Measurements from ENCODE around the gene SMYD3. TPM values are rescaled to one million over a fixed set of nuclear protein-coding genes. Genes with fewer than 3 reads are reported as not detected.

SMYD3 gene
- total and polyA plus RNA-seq, 9 of the 15 experiments (the other 6 are each of a cell fraction or from before 2014, with no cell fraction given), result 128 to 440 (median 197) TPM

DNA sequence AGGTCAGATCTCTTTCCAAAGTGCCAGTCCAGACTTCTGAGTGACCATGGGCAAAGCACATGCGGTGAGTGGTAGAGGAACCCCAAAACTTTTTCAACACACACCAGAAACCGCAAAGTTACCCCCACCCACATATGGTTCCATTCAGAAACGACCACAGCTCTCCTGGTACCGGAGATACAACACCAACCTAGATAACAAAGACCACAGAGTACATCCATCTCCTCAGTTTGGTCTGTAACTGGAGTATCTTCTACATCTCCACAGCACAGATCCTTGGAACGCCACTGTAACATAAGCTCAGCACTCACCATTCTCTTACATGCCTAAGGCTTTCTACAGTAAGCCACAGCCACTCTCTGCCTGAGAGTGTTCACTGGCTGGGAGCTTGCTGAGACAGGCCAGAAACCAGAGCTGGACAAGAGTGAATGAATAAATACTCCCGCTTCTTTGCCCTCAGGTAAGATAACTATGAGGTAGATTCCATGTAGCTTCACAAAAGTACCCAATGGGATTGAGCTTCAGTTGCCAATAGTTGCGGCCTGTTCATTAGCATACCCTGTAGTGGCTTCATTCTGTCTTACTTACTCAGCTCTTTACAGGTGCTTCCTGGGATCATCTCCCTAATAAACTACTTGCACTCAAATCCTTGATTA lies 81.8 kb downstream of the SMYD3 start:
- H4K20me1 ChIP-seq (replicated peaks; ENCODE audit: control insufficient read depth, insufficient read depth, low read length), result no peaks in the 10 kb centered on the region
- H3K4me1 ChIP-seq (replicated peaks in 1 of 2; ENCODE audit: control insufficient read depth in 2 of 2, insufficient read depth in 2 of 2, low read length in 2 of 2), result peaks cover 7 to 29% of the 10 kb centered on the region in 2 experiments; a peak in 4 of 5 replicates
- H3K9ac ChIP-seq (ENCODE audit: insufficient read depth in 1 of 2, low read depth in 2 of 2, low read length in 2 of 2), result peak overlapping the region; percentile 23 to 45; a peak in 1 of 4 replicates
- in situ Hi-C loops (cut with MboI), result no loop called here
- no peaks in the 10 kb centered on the region for H3K27me3 ChIP-seq (ENCODE audit: control insufficient read depth in 2 of 2, insufficient read depth in 2 of 2, low read length in 2 of 2)
- CTCF ChIA-PET (ENCODE audit: low intra/inter-chr PET ratio), result no interaction called here
- H3K4me3 ChIP-seq, result 0 out of 2 replicates have a peak overlapping the region, but pooled peaks have one; percentile 5
- POLR2A ChIA-PET, result interaction anchor here (0.6 to 1.2 kb wide), 4 partner anchors 8 to 190 kb away, joined by 3 to 4 read pairs (median 3); no protein-coding TSS in a partner anchor
- BruUV-seq (replicated peaks), result no TSS peak
- peak overlapping the region; percentile 70 for H3K4me2 ChIP-seq (ENCODE audit: insufficient read depth, low read length)
- ATAC-seq, result peak; percentile 86
- 11% methylated on average over 7 of the region's 7 CpGs for WGBS (ENCODE audit: insufficient coverage, low coverage, missing lambda C conversion rate)
- intact Hi-C loops (cut with micrococcal nuclease), result loop anchor here (5.0 to 10.0 kb wide), 2 partner anchors 118 to 210 kb away; no protein-coding TSS in a partner anchor
- peak in 2 of 4 experiments; percentile 76 to 82 for DNase-seq (ENCODE audit: extremely low read depth in 1 of 4, low spot score in 3 of 4)
- 0 out of 3 replicates have a peak, but pooled peaks cover 2% of the 10 kb centered on the region for H3K79me2 ChIP-seq (ENCODE audit: control insufficient read depth, insufficient read depth, low read length)
- no peaks in the 10 kb centered on the region for H3K36me3 ChIP-seq (ENCODE audit: control insufficient read depth, insufficient read depth, low read length)
- H3K27ac ChIP-seq (ENCODE audit: extremely low read depth, low read depth, low read length), result peak overlapping the region; percentile 65
- peak overlapping the region; percentile 61 for H2AFZ ChIP-seq (ENCODE audit: low read depth, low read length)
- 0 out of 2 replicates have a peak, but pooled peaks cover 4% of the 10 kb centered on the region for H3K9me3 ChIP-seq (replicated peaks; ENCODE audit: control insufficient read depth, insufficient read depth, low read depth, low read length)
- H3K9me1 ChIP-seq (ENCODE audit: control insufficient read depth, insufficient read depth, low read length), result no peaks in the 10 kb centered on the region
- FAIRE-seq, result peak; percentile 92
- TF ChIP-seq ZBTB9 (CRISPR knock-in tag; IDR thresholded peaks at IDR 0.05) (no peak; the same call in 1 of the 2 replicates), NR2C2 (CRISPR knock-in tag; IDR thresholded peaks at IDR 0.05) (0 out of 2 replicates have a peak, but pooled peaks have one; percentile 22), NR2C2 (tag; IDR thresholded peaks at IDR 0.05) (no peak), HDAC2 (IDR thresholded peaks at IDR 0.05) (peak; percentile 83; the same call in 1 of the 2 replicates), GATA2 (CRISPR knock-in tag; IDR thresholded peaks at IDR 0.05) (peak; percentile 88), BCOR (IDR thresholded peaks at IDR 0.05) (peak; percentile 47; the same call in 1 of the 2 replicates), FOXM1 (IDR thresholded peaks at IDR 0.05; ENCODE audit: low read depth) (peak; percentile 56; the same call in 1 of the 2 replicates), FOXM1 (CRISPR knock-in tag; IDR thresholded peaks at IDR 0.05; ENCODE audit: low read depth) (no peak), MEIS2 (IDR thresholded peaks at IDR 0.05; ENCODE audit: partially characterized antibody) (peak; percentile 48), ILF3 (IDR thresholded peaks at IDR 0.05; ENCODE audit: borderline replicate concordance) (no peak), KLF16 (IDR thresholded peaks at IDR 0.05) (peak; percentile 91), L3MBTL2 (IDR thresholded peaks at IDR 0.05) (peak; percentile 34), TBP (optimal IDR thresholded peaks at IDR 0.05; ENCODE audit: low read depth, low read length) (no peak), RCOR1 (IDR thresholded peaks at IDR 0.05; ENCODE audit: borderline replicate concordance in 1 of 2, low read depth in 2 of 2, low read length in 2 of 2) (peak in 1 of 2 experiments; percentile 91; a peak in 2 of 4 replicates), SMARCA4 (IDR thresholded peaks at IDR 0.05) (peak; percentile 93), CBFB (CRISPR knock-in tag; IDR thresholded peaks at IDR 0.05) (peak; percentile 31; the same call in 1 of the 2 replicates), TCF3 (CRISPR knock-in tag; IDR thresholded peaks at IDR 0.05) (peak; percentile 95), ELF4 (CRISPR knock-in tag; IDR thresholded peaks at IDR 0.05) (peak; percentile 92), RHOXF2B (CRISPR knock-in tag; conservative IDR thresholded peaks at IDR 0.05) (0 out of 2 replicates have a peak, but pooled peaks have one; percentile 24)
- TF ChIP-seq, protein P1, sequence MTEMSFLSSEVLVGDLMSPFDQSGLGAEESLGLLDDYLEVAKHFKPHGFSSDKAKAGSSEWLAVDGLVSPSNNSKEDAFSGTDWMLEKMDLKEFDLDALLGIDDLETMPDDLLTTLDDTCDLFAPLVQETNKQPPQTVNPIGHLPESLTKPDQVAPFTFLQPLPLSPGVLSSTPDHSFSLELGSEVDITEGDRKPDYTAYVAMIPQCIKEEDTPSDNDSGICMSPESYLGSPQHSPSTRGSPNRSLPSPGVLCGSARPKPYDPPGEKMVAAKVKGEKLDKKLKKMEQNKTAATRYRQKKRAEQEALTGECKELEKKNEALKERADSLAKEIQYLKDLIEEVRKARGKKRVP (CRISPR knock-in tag; IDR thresholded peaks at IDR 0.05), result peak; percentile 8; the same call in 1 of the 2 replicates
- TF ChIP-seq, protein P2, sequence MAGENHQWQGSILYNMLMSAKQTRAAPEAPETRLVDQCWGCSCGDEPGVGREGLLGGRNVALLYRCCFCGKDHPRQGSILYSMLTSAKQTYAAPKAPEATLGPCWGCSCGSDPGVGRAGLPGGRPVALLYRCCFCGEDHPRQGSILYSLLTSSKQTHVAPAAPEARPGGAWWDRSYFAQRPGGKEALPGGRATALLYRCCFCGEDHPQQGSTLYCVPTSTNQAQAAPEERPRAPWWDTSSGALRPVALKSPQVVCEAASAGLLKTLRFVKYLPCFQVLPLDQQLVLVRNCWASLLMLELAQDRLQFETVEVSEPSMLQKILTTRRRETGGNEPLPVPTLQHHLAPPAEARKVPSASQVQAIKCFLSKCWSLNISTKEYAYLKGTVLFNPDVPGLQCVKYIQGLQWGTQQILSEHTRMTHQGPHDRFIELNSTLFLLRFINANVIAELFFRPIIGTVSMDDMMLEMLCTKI (IDR thresholded peaks at IDR 0.05; ENCODE audit: partially characterized antibody), result no peak

All from K562 (cell line).